Stimulated activated naive CD4-positive, alpha-beta T cell treated with Interleukin-2 at 50 U/mL for 16 hours (primary cell): ENCODE results near the gene SPIN1.

Source experiments
- DNase-seq: peaks from one replicate; lab custom pipeline; 2025; lab: John Stamatoyannopoulos, UW

Gene SPIN1

GRCh38 chr9:88498880-88499279 lies 110.6 kb downstream of the SPIN1 start:
- DNase-seq, result no peak

- DNase-seq, result no peak
These were observed 112.8 kb downstream of the SPIN1 start for GRCh38 chr9:88501086-88501485.

GRCh38 chr9:88502552-88503034 lies 114.3 kb downstream of the SPIN1 start:
- no peak for DNase-seq

- DNase-seq, result no peak
These were observed 115.0 kb downstream of the SPIN1 start for GRCh38 chr9:88503081-88503844.

- no peak for DNase-seq
These were observed 115.9 kb downstream of the SPIN1 start for GRCh38 chr9:88503845-88504764.

GRCh38 chr9:88508326-88508725 lies 120.1 kb downstream of the SPIN1 start:
- no peak for DNase-seq

- no peak for DNase-seq
These were observed 123.7 kb downstream of the SPIN1 start for GRCh38 chr9:88511906-88512305.

GRCh38 chr9:88514247-88514646 lies 126.0 kb downstream of the SPIN1 start:
- no peak for DNase-seq

GRCh38 chr9:88521308-88521707 lies 133.1 kb downstream of the SPIN1 start:
- DNase-seq, result no peak

GRCh38 chr9:88522360-88522759 lies 134.1 kb downstream of the SPIN1 start:
- no peak for DNase-seq

GRCh38 chr9:88523056-88523455 lies 134.8 kb downstream of the SPIN1 start:
- DNase-seq, result no peak

GRCh38 chr9:88524911-88525310 lies 136.7 kb downstream of the SPIN1 start:
- DNase-seq, result no peak

GRCh38 chr9:88527618-88528017 lies 139.4 kb downstream of the SPIN1 start:
- no peak for DNase-seq
